Right ventricle myocardium superior (tissue), 1 donor: ENCODE results near the gene TRAF2. TPM values are rescaled to one million over a fixed set of nuclear protein-coding genes. Genes with fewer than 3 reads are reported as not detected.
"Not testable (repeated sequence)": the region's sequence is repeated elsewhere in the genome, so short reads cannot be mapped to it uniquely, and the experiment has no call there.

Source experiments
- ATAC-seq: fragments of 200-7000 bp; cut with Tn5 transposase; one replicate; pipeline ENCODE4 v1.9.1; 2020; ENCODE audit warnings: mild to moderate bottlenecking; ENCODE audit not compliant: poor library complexity
- DNase-seq: peaks from one replicate; pipeline ENCODE4 v3.0.0-alpha.2; 2020
- intact Hi-C: fragments of 100-400 bp; cut with DNase I; formaldehyde crosslinking; loops from one replicate; pipeline ENCODE4 v1.11.2; 2022
- long read RNA-seq: library from polyadenylated mRNA; unstranded; transcript quantifications from one replicate; pipeline ENCODE4 v2.0.0, GENCODE V29; 2021
- total RNA-seq: library from RNA; stranded (reverse); fragmentation: NEBNext Ultra II Directional; extraction: Animal tissue kit (Norgen Biotek cat#: 25700); gene quantifications from one replicate; pipeline ENCODE4 v1.2.1, GENCODE V29; 2021
- donor health status: DM: no; HTN: yes; CAD: no; lungs with severe emphysema.

TRAF2 gene
- 9.1 TPM for total RNA-seq
- long read RNA-seq, transcript TRAF2-201 (11 exons, 2,264 nt), result major isoform, 8 of 50 reads
- long read RNA-seq, partial matches to known transcripts, result 14 of 50 reads
- long read RNA-seq, other reads (novel, unspliced or antisense), result 28 of 50 reads

- peak; percentile 98 for ATAC-seq
Measured at GRCh38 chr9:136885950-136886578, at the start of gene TRAF2. TRAF2 (plus strand) TSS chr9:136886516; CDS start chr9:136898741, 12,225 bp downstream.

GRCh38 chr9:136837146-136837855, 49.0 kb upstream of the TRAF2 start:
- DNase-seq, result no peak
- intact Hi-C loops, result no loop called here
- no peak for ATAC-seq

More at GRCh38 chr9:136885950-136886578, at the start of gene TRAF2:
- intact Hi-C loops, result no loop called here
- DNase-seq, result peak; percentile 99

- DNase-seq, intact Hi-C loops, ATAC-seq: not testable (repeated sequence)
Measured at GRCh38 chr9:136837856-136838277, 48.4 kb upstream of the TRAF2 start.

- intact Hi-C loops, result no loop called here
- DNase-seq, result no peak
- ATAC-seq, result no peak
Measured at GRCh38 chr9:136838314-136839228, 47.7 kb upstream of the TRAF2 start.

GRCh38 chr9:136839229-136840139, 46.8 kb upstream of the TRAF2 start:
- DNase-seq (no peak), ATAC-seq (no peak)
- intact Hi-C loops, result no loop called here

- no peak for ATAC-seq
- DNase-seq, result no peak
- intact Hi-C loops, result no loop called here
Measured at GRCh38 chr9:136840140-136840876, 46.0 kb upstream of the TRAF2 start.

- intact Hi-C loops, result no loop called here
- ATAC-seq, result peak; percentile 1
- DNase-seq, result no peak
Measured at GRCh38 chr9:136840877-136841645, 45.3 kb upstream of the TRAF2 start.

- DNase-seq, intact Hi-C loops: not testable (repeated sequence)
- ATAC-seq, result peak; percentile 2
Measured at GRCh38 chr9:136841646-136842379, 44.5 kb upstream of the TRAF2 start.

GRCh38 chr9:136842380-136842948, 43.9 kb upstream of the TRAF2 start, which contains the start of gene AJM1:
AJM1 (plus strand) TSS chr9:136842478; CDS start chr9:136844415, 1,937 bp downstream.
- intact Hi-C loops, result not testable (repeated sequence)
- DNase-seq, result peak; percentile 86
- ATAC-seq, result peak; percentile 84

- intact Hi-C loops, ATAC-seq, DNase-seq: not testable (repeated sequence)
Measured at GRCh38 chr9:136843159-136843800, 43.0 kb upstream of the TRAF2 start.

- DNase-seq, result peak; percentile 73
- ATAC-seq, result not testable (repeated sequence)
Measured at GRCh38 chr9:136843801-136844740, 42.2 kb upstream of the TRAF2 start.

GRCh38 chr9:136844761-136845464, 41.4 kb upstream of the TRAF2 start:
- DNase-seq, result no peak
- intact Hi-C loops, result loop anchor here (5.0 kb wide), 1 partner anchor 97 kb away; the partner anchor contains the start of gene FBXW5
- no peak for ATAC-seq

More at GRCh38 chr9:136843801-136844740, 42.2 kb upstream of the TRAF2 start:
- intact Hi-C loops, result not testable (repeated sequence)
